Renal cortex interstitium (tissue), 11 donors: Measurements from ENCODE around the gene MINDY3. TPM values are rescaled to one million over a fixed set of nuclear protein-coding genes. Genes with fewer than 3 reads are reported as not detected.

Experiments used
- DNase-seq, 11 donors: peaks; one replicate each; pipeline ENCODE4 v3.0.0-alpha.2; 2013; ENCODE audit warnings: low read depth in 9 of 11, low spot score in 4 of 11; ENCODE audit errors: extremely low read depth in 1 of 11
- polyA plus RNA-seq, 3 donors: library from polyadenylated mRNA; unstranded; fragments of 120-200 nt; gene quantifications; one replicate each; pipeline ENCODE4 v1.2.1, GENCODE V29; 2013; ENCODE audit not compliant: insufficient read length in 3 of 3

The MINDY3 gene
- polyA plus RNA-seq, 3 donors = 38.3 to 49.7 (median 47.6) TPM

GRCh38 chr10:15751046-15751445 is 109.3 kb downstream of the MINDY3 start:
- DNase-seq = no peak

- no peak for DNase-seq
These were observed 112.2 kb downstream of the MINDY3 start for GRCh38 chr10:15748126-15748525.

GRCh38 chr10:15747632-15748031 is 112.7 kb downstream of the MINDY3 start:
- DNase-seq = no peak

- peak in 7 of 11 donors; percentile 64 to 85 (median 83) for DNase-seq
These were observed 114.6 kb downstream of the MINDY3 start for GRCh38 chr10:15745751-15746150.

GRCh38 chr10:15744217-15744865 is 116.0 kb downstream of the MINDY3 start:
- peak in 1 of 11 donors; percentile 43 for DNase-seq

GRCh38 chr10:15743443-15743842 is 116.9 kb downstream of the MINDY3 start:
- DNase-seq = no peak

GRCh38 chr10:15742836-15743235 is 117.5 kb downstream of the MINDY3 start:
- no peak for DNase-seq

GRCh38 chr10:15742102-15742501 is 118.2 kb downstream of the MINDY3 start:
- no peak for DNase-seq

- no peak for DNase-seq
These were observed 118.7 kb downstream of the MINDY3 start for GRCh38 chr10:15741581-15741980.

GRCh38 chr10:15740261-15740660 is 120.0 kb downstream of the MINDY3 start:
- no peak for DNase-seq

- no peak for DNase-seq
These were observed 120.9 kb downstream of the MINDY3 start for GRCh38 chr10:15739254-15739970.

- peak in 6 of 11 donors; percentile 57 to 87 (median 82) for DNase-seq
These were observed 121.9 kb downstream of the MINDY3 start for GRCh38 chr10:15738270-15738925.

- no peak for DNase-seq
These were observed 122.7 kb downstream of the MINDY3 start for GRCh38 chr10:15737656-15738055.

- DNase-seq = no peak
These were observed 124.5 kb downstream of the MINDY3 start for GRCh38 chr10:15735763-15736162.

- no peak for DNase-seq
These were observed 130.0 kb downstream of the MINDY3 start for GRCh38 chr10:15730341-15730740.

GRCh38 chr10:15729890-15730289 is 130.4 kb downstream of the MINDY3 start:
- no peak for DNase-seq
